GM04503 (cell line): ENCODE data around the gene GIPC1.

ENCODE experiments used
- DNase-seq: peaks from one replicate; pipeline ENCODE4 v3.0.0-alpha.2; 2012; ENCODE audit warnings: low read depth

The GIPC1 gene

GRCh38 chr19:14434543-14435319 lies 61.2 kb downstream of the GIPC1 start:
- peak; percentile 58 for DNase-seq

GRCh38 chr19:14433554-14434501 lies 62.1 kb downstream of the GIPC1 start:
- no peak for DNase-seq

GRCh38 chr19:14432791-14433553 lies 63.0 kb downstream of the GIPC1 start, which contains the start of gene PKN1:
Gene PKN1 (plus strand): TSS chr19:14433306. CDS start chr19:14433522, 216 bp downstream.
- no peak for DNase-seq

- DNase-seq: no peak
These were observed 65.2 kb downstream of the GIPC1 start for GRCh38 chr19:14430712-14431111.

GRCh38 chr19:14428882-14429416 lies 67.0 kb downstream of the GIPC1 start:
- no peak for DNase-seq
